ENCODE data around the gene ATP6V0D1.

ATP6V0D1 gene

GRCh38 chr16:67463691-67464090 is 17.3 kb downstream of the ATP6V0D1 start:
- no peak for DNase-seq (ENCODE audit: low read depth in 2 of 3, low spot score in 2 of 3)

DNA sequence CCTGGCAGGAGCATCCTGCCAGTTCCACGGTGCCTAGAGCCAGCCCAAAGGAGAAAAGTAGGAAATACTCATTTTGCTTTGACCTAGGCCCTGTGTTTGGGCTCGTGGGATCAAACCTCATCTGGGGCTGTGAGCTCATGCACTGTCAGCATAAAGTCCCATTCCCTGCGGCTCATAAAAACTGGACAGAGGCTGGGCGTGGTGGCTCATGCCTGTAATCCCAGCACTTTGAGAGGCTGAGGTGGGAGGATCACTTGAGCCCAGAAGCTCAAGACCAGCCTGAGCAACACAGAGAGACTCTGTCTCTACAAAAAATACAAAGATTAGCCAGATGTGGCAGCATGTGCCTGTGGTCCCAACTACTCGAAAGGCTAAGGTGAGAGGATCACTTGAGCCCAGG is 17.9 kb downstream of the ATP6V0D1 start:
- DNase-seq (ENCODE audit: low read depth in 2 of 3, low spot score in 2 of 3) = no peak

GRCh38 chr16:67462279-67462655 is 18.7 kb downstream of the ATP6V0D1 start:
- DNase-seq (ENCODE audit: low read depth in 2 of 3, low spot score in 2 of 3) = no peak

GRCh38 chr16:67461600-67462278 is 19.2 kb downstream of the ATP6V0D1 start:
- DNase-seq (ENCODE audit: low read depth in 2 of 3, low spot score in 2 of 3) = no peak

GRCh38 chr16:67460961-67461360 is 20.0 kb downstream of the ATP6V0D1 start:
- DNase-seq (ENCODE audit: low read depth in 2 of 3, low spot score in 2 of 3) = no peak

- no peak for DNase-seq (ENCODE audit: low read depth in 2 of 3, low spot score in 2 of 3)
Measured at GRCh38 chr16:67460168-67460567, 20.8 kb downstream of the ATP6V0D1 start.

DNA sequence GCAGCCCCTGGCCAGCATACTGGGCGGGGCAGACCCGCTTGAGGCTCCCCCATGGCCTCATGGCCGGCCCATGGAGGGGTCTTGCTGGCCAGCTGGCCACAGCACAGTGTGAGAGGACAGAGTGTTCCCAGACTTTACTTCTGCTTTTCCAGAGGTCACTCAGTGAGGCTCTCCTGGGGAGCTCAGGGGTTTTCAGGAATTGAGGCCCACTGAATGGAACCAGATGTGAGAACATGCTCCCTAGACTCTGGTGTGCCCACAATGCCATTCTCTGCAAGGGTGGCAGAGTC is 21.2 kb downstream of the ATP6V0D1 start:
- DNase-seq (ENCODE audit: low read depth in 2 of 3, low spot score in 2 of 3) = no peak

GRCh38 chr16:67459066-67459860 is 21.7 kb downstream of the ATP6V0D1 start:
- DNase-seq (ENCODE audit: low read depth in 2 of 3, low spot score in 2 of 3) = no peak

- no peak for DNase-seq (ENCODE audit: low read depth in 2 of 3, low spot score in 2 of 3)
Measured at GRCh38 chr16:67458121-67458641, 22.8 kb downstream of the ATP6V0D1 start.

DNA sequence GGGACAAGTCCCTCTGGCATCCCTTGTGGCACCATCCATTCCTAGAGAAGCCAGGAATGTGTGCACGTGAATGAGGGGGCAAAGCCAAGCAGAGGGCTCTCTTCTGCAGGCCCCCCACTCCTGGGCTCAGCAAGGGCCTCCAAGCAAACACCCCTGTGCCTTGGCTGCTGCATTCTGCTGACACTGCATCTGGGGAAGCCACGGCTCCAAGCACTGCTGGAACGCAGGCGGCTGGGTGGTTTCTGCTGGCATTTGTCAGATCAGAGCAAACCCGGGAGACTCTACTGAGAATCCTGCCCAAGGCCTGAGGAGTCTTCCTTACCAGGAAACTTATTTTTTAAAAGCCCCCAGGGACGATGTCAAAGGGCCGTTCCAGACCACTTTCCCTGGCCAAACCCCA is 23.3 kb downstream of the ATP6V0D1 start:
- no peak for DNase-seq (ENCODE audit: low read depth in 2 of 3, low spot score in 2 of 3)

- no peak for DNase-seq (ENCODE audit: low read depth in 2 of 3, low spot score in 2 of 3)
Measured at GRCh38 chr16:67456391-67457081, 24.4 kb downstream of the ATP6V0D1 start.

DNA sequence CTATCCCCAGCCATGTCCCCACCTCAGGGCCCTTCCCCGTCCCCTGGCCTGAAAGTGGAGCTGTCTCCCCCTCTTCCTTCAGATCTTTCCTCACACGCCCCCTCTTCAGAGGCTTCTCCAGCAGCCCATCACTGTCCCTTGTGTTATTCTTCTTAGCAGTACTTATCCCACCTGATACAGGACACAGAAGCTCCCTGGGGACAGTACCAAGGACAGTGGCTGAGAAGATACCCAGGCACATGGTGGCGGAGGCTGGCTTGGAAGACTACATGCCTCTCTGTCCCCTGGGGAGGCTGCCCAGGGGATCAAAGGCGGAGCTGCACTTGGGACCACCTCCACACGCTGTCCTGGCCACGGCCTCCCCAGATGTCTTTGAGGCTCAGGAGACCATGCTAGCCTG is 26.1 kb downstream of the ATP6V0D1 start:
- no peak for DNase-seq (ENCODE audit: low read depth in 2 of 3, low spot score in 2 of 3)

GRCh38 chr16:67454104-67454503 is 26.9 kb downstream of the ATP6V0D1 start:
- DNase-seq (ENCODE audit: low read depth in 2 of 3, low spot score in 2 of 3) = no peak

DNA sequence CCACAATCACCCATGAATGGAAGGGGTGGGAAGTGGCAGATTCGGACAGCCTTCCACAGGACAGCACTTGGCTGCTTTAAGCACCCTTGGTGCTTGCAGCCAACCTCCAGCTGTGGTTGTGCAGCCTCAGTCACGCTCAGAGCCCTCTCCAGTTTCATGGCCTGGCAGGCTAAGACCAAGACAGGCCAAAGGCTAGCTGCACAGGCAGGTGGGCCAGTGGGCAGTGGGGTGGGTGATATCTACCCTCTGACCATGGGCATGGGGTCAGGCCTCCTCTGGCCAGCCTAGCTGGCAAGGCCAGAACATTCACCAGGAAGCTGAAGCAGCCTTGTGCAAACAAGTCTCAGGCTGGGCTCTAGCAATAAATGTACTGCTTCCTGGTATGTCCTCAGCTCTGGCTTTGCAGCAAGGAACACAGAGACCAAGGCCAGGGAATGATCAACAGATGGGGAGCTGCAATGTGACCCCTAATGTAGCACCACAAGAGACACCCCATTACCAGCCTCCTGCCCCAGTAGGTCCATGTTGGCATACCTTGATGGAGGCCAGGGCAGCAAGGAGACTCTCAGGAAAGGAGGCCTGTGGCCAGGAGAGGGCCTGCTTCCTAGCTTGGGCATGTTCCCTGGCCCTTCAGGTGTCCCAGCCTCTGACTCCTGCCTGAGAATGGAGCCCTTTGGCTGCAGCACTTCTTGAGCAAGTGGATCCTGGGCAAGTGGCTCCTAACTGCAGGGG is 29.1 kb downstream of the ATP6V0D1 start:
- DNase-seq (ENCODE audit: low read depth in 2 of 3, low spot score in 2 of 3) = no peak

GRCh38 chr16:67451061-67451703 is 29.8 kb downstream of the ATP6V0D1 start:
- no peak for DNase-seq (ENCODE audit: low read depth in 2 of 3, low spot score in 2 of 3)

DNA sequence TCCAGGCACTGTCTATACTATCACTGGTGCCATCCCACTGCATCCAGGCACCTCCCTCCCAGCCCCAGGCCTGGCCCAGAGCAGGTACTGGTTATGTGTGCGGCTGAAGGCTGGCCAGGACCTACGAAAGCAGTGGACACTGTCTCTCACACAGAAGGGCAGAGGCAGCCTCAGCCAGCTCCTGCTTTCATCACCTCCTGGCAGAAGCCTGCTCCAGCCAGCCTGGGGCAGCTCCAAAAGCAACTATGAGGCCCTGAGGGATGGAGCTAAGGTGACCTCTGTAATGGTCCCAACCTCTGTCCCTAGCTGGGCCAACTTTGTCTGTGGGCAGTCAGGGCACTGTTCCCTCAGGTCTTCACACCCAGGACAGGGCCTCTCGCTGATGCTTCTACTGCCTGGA is 31.2 kb downstream of the ATP6V0D1 start:
- DNase-seq (ENCODE audit: low read depth in 2 of 3, low spot score in 2 of 3) = no peak

- DNase-seq (ENCODE audit: low read depth in 2 of 3, low spot score in 2 of 3) = no peak
Measured at GRCh38 chr16:67449336-67449735, 31.6 kb downstream of the ATP6V0D1 start.

DNA sequence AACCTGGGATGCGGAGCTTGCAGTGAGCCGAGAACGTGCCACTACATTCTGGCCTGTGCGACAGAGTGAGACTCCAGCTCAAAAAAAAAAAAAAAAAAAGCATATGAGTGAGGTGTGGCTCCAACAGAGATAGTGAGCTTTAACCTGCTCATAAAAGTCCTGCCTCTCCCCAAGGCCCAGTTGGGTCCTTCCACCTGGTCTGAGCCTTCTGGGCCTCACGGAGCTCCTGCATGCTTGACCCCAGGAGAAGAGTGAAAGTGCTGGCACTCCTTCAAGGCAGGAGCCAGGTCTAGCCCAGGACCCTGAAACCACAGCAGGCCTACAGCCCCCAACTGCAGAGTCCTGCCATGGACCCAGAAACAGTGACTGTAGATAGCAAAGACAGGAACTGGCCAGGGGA is 32.4 kb downstream of the ATP6V0D1 start:
- DNase-seq (ENCODE audit: low read depth in 2 of 3, low spot score in 2 of 3) = no peak

DNA sequence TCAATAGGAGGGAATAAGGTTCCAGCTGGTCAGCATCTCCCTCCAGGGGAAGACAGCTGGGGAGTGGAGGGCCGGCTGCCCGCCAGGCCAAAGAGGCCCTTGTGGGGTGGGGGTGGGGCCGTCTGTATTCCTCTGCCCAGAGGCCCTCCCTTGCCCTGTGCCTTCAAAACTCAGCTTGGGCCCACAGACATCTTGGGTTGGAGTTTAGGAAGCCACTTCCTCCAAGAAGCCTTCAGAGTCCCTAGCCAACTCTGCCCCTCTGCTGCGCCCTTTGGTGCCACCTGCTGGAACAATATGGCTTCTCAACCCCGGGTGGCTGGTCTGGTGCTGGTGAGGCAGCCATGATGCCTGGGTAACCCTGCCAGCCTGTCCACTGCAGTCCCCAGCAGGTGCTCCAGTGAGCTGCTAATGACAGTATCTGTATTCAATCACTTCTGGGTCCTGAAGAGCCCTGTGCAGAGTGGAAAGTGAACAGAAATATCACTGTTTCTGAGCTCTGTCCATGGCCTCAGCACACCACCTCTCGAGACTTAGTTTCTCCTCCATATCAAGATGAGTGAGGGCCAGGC is 33.4 kb downstream of the ATP6V0D1 start:
- DNase-seq (ENCODE audit: low read depth in 2 of 3, low spot score in 2 of 3) = peak; percentile 46 to 57 (median 48)

DNA sequence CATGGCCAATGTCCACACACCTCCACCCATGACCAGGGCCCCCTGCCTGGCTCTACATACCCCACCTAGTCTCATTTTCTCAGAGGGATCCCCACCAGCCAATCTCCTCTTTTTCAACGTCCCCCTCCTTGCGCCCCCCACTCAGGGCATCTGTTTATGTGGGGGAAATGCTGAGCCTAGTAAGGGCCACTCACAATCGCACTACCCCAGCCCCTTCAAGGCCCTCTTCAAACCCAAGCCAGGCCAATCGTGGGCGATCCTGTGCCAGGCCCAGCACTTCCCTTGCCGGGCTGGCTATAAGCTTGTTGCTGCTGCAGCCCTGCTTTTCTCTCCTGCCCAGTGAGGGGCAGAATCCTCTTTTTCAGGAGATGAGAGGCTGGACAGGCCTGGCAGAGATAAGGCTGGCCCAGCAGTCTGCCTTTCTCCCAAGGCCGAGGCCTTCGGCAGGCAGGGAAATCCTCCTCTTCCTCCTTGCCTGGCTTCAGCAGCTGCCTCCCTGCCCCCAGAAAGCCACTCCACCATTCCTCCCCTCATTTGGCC is 33.9 kb downstream of the ATP6V0D1 start:
- DNase-seq (ENCODE audit: low read depth in 2 of 3, low spot score in 2 of 3) = no peak

All from activated CD8-positive, alpha-beta memory T cell treated with anti-CD3 and anti-CD28 coated beads for 48 hours (primary cell).